GM19397 (cell line): ENCODE data around the gene UBE2F.
"Not testable (repeated sequence)": the region's sequence is repeated elsewhere in the genome, so short reads cannot be mapped to it uniquely, and the experiment has no call there.

Experiments
- ATAC-seq: cut with Tn5 transposase; IDR thresholded peaks from one replicate; pipeline ENCODE4 v1.9.1; 2021; ENCODE audit warnings: mild to moderate bottlenecking, moderate library complexity; ENCODE audit not compliant: unreplicated experiment

The UBE2F gene

DNA sequence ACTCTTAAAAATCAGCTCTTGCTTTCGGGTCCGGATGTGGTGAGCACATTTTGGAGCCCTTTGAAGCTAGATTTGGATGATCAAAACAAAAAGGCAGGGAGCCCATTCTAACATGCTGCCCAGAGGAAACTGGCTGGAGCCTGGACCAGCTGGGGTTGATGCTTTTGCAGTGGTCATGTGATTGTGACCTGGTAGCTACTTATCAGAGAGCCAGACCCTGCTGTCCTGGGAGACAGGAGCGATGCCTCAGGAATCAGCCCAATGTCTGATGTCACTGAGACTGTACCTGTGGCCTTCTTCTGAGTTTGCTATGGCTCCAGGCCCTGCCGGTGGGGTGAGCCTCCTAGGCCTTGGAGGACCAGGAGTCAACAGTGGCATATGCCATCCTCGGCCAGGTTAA, 75.3 kb downstream of the UBE2F start:
- no peak for ATAC-seq

DNA sequence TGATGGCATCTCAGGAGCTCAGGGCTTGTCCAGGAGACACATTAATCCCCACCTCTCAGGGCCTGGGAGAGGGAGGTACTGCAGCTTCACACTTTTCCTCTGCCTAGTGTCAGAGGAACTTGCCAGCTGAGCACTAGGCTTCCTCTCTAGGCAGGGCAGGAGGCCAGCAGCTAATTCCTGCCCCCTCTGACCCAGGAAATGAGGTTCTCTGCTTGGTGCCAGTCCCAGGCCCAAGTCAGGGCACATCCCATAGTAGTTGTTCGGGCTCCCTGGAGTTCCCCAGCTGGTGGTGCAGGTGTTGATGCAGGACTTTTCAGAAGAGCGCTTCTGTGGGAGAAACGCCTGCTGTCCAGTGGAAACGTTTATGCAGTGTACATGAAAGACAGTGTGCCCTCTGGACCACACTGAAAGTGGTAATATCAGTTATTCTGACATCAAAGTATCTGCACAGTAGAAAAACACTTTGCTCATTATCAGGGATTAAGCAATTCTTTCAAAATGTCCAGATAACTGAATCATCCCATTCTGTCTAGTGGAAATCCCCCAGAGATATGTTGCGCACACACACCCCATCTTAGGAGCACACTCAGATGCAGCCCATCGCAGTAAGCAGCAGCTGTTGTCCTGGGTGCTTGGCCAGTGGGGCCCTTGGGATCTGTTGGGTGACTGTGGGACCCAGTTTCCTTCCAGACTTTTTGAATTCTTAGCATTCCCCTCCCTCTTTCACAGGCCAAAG, 76.2 kb downstream of the UBE2F start:
- no peak for ATAC-seq

DNA sequence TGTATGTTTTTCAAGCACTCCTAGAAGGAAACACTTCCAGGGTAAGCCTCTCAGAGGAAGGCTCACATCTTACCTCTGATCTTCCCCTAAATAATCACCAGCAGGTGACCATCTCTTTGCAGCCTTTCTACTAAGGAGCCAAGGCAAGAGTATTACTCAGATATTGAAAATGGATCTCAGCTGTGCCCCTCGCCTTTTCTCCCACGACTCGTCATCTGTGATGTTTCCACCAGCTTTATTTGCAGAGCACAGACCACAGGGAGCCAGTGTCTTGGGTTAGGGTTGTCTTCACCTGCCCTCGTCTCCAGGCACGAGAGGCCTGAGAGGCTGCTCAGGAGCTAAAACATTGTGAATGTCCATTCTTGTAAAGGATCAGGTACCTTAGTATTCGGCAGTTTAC, 77.0 kb downstream of the UBE2F start:
- no peak for ATAC-seq

DNA sequence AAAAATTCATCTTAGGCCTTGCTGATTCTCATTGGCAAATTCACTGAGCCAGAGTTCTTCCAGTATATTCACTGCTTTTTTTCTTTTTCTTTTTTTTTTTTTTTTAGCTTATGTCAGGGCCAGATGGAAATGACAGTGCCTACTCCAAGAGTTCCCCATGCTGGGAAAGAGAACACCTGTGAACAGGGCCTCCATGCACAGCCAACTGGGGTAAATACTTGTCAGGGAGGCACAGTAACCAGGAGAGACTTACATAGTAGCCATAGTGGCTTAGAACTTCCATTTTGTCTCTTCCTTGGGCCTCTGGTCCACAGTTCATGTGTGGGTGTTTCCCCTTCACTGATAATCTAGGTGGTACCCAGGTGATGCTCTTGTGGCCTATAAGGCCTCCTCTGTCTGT, 78.8 kb downstream of the UBE2F start:
- no peak for ATAC-seq

DNA sequence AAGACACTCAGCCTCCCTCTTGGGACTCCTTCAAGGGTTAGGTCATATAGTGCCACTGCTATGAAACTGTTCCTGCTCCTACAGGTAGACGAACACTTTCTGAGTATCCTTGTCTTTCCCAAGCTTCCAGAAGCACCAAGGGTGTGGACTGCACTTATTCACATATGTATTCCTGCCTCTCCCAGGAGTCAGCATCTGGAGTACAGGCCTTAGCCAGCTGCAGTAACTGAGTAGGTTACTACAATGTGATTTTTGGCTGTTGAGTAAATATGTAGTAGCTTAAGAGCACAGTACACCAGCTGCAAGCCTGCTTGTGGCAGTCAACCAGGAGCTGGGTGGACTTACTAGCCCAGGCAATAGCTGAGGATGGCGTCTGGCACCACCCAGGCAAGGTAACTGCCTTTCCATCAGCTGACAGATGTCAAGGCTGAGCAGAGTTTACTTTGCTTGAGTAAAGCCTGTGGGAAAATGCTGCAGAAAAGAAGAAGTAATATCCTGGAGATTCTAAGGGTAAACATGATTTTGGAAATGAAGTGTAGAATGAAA, 80.0 kb downstream of the UBE2F start:
- ATAC-seq, result no peak

DNA sequence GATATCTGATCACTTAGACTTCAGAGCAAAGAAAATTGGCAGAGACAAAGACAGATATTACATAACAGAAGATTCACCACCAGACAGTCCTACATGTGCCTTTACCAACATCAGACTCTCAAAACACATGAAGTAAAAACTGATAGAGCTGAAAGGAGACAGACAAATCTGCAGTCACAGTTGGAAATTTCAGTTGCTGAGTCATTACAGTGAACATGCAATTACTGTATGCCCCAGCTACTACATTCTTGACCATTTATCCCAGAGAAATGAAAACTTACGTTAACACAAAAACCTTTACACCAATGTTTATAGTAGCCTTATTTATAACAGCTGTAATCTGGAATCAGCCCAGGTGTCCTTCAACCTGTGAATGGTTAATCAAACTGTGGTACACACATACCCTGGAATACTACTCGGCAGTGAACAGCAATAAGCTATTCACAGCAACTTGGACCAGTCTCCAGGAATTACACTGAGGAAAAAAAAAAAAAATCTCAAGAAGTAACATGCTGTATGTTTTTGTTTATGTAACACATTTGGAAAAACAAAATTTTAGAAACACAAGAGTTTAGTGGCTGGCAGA, 86.5 kb downstream of the UBE2F start:
- ATAC-seq, result no peak

DNA sequence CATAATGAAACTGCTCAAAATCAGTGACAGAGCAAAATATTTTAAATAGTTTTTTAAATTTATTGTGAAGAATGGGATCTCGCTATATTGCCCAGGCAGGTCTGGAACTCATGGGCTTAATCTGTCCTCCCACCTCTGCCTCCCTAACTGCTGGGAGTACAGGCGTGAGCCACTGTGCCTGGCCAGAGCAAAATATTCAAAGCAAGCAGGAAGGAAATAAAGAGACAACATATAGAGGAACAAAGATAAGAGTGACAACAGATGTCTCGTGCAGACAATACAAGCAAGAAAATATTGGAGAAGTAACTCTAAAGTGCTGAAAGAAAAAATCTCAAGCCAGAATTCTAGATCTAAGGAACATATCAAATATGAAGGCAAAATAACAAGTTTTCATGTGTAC, 89.0 kb downstream of the UBE2F start:
- ATAC-seq, result no peak

DNA sequence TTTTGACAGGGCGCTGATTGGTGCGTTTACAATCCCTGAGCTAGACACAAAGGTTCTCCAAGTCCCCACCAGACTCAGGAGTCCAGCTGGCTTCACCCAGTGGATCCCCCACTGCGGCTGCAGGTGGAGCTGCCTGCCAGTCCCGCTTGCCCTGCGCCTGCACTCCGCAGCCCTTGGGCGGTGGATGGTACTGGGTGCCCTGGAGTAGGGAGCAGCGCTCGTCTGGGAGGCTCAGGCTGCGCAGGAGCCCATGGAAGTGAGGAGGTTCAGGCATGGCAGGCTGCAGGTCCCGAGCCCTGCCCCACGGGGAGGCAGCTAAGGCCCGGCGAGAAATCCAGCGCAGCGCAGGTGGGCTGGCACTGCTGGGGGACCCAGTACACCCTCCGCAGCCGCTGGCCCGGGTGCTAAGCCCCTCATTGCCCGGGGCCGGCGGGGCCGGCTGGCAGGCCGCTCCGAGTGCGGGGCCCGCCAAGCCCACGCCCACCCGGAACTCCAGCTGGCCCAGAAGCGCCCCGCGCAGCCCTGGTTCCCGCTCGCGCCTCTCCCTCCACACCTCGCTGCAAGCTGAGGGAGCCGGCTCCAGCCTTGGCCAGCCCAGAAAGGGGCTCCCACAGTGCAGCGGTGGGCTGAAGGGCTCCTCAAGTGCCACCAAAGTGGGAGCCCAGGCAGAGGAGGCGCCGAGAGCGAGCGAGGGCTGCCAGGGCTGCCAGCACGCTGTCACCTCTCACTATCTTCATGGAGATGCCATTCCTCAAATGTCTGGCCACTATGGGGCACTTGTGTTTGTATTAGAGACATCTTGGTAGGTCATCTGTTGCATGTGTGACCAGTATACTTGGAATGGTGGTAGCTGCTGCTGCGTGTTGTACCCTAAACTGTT, 91.1 kb downstream of the UBE2F start:
- not testable (repeated sequence) for ATAC-seq

DNA sequence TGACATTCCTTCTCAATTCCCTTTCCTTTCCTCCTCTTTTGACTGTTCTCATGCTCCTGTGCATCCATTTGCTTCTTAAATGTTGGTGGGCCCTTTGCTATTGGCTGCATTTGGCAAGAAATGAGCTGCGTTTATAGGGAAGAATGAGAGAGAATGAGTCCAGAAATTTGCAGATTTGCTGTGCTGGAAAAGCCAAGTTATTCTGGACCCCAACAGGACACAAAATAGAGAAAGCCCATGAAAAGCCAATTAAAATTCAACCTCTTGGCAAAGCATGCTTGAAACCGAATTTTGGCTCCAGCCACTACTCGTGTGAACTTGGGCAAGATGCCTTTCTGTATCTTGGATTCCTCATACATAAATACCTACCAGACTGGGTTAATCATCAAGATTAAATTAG, 92.7 kb downstream of the UBE2F start:
- no peak for ATAC-seq

DNA sequence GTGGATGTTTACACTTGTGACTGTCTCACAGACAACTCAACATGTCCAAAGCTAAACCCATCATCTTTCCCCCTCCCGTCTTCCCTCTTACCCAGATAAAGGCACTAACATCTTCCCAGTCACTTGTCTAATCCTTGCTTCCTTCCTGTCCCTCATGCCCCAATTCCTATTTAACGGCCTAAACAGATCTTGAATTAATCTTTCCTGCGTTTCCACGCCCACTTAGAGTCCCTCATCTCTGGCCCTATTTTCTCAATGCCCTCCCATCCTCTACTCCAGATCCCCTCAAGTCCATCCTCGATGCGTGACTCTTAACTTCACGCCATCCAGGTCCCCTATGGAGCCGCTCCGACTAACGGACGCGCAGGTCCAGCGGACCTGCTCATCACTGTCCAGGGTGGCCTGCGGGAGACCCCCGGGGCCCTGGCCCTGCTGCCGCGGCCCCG, 93.3 kb downstream of the UBE2F start:
- ATAC-seq, result no peak

DNA sequence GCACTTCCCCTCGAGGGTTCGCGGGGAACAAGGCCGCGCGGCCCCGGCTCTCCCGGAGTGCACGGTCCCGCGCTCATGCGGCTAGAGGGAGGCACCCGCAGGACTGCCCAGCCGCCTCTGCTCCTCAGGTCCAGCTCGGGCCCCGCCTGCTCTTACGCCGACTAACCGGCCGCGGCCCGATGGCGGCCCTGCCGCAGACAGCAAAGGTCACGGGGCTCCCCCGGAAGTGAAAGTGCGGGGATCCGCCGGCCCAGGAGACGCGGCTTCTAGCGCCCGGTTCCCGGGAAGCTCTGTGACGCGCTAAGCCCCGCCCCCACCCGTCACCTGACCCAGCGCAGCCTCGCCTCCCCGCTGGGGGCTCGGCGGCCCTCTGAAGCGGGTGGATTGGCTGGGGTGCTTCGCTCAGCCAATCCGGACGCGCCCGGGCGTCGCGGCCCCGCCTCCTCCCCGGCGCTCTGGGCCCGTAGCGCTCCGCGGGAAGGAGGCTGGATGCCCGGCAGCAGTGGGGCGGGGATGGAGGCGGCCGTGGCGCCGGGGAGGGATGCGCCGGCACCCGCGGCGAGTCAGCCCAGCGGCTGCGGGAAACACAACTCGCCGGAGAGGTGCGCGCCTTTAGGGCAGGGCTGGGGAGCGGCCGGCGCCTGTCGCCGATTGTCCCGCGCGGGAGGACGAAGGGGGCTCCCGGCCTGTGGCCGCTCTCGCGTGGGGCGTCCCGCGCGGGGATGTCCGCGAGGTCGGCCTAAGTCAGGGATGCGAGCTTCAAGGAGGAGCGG, 93.9 kb downstream of the UBE2F start, which contains the start of gene SCLY:
Gene SCLY (plus strand): TSS at position 460 of the 773 bp plus-strand sequence. CDS start 54 bp downstream, at position 514.
- peak; percentile 95 for ATAC-seq

DNA sequence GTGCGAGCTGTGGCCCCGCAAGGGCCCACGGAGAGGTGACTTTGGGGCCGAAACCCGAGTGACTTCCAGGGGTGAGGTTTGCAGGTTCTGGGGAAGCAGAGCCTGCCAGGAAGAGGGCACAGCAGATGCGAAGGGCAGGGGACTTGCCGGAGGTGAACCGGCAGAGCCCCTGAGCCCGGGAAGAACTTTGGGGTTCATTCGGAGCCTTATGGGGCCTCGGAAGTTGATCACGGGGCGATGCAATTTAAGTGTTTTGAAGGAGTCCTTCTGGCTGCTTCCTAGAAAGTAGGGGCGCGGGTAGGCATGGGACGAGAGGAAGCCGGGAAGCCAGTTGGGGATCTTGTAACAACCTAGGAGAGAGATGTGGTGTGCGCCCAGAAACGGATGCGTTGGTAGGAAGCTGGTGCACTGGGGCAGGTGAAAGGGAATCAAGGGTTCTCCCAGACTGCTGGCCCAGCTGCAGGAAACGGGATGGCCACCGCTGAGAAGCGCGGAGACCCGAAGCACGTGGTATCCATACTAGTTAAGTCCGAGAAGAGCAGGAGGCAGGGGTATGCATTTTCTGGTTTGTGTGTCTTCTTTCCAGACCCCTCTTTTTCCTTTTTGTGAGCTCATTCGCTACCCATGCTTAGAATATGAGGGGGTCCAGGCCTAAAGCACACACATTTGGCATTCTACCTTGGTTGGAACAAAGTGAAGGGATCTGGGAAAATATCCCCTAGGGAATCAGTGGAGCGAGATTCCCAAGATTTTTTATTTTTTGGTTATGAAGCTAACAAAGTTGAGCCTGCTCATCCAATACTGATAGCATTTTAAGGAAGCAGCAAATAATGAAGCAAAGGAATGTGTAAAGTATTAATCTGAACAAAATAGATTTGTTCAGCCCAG, 94.7 kb downstream of the UBE2F start:
- ATAC-seq, result peak; percentile 7

DNA sequence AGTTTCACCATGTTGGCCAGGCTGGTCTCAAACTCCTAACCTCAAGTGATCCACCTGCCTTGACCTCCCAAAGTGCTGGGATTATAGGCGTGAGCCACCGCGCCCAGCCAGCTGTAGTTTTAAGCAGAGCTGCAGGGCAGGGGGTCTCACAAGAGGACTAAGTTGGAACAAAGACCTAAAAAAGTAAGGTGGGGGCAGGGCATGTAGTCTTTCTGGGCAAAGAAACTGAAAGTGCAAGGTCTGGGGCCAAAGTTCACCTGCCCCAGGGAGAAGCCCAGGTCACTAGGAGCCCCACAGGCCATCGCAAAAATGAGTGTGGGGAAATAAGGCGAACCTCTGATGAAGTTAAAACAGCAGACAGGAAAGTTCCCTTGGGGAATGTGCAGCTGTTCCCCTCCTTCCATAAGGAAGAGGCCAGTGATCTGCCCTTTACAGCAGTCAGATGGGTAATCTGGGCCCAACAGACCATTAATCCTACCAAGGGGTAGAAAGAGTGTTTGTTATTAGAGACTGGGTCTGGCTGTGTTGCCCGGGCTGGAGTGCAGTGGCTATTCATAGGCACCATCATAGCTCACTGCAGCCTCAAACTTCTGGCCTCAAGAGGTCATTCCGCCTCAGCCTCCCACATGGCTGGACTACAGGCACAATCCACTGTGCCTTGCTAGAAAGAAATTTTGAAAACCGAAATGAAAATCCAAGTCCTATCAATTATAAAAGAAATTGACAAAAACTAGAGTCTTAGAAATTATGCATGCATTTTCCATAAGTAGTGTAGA, 96.8 kb downstream of the UBE2F start:
- no peak for ATAC-seq

DNA sequence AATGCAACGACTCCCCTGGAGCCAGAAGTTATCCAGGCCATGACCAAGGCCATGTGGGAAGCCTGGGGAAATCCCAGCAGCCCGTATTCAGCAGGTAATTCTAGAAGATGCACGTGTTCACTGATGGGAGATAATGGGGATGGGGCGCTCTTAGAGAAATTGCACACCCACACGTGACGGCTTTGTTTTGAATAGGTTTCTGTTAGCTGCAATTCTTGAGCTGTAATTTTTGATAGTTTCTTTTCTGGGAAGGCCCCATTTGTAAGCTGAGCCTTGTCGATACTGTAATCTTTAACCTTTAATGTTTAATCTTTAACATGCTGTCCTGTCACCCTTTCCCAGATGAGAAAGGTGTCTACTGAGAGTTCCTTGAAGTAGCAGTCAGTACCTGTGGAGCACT, 97.6 kb downstream of the UBE2F start:
- no peak for ATAC-seq

DNA sequence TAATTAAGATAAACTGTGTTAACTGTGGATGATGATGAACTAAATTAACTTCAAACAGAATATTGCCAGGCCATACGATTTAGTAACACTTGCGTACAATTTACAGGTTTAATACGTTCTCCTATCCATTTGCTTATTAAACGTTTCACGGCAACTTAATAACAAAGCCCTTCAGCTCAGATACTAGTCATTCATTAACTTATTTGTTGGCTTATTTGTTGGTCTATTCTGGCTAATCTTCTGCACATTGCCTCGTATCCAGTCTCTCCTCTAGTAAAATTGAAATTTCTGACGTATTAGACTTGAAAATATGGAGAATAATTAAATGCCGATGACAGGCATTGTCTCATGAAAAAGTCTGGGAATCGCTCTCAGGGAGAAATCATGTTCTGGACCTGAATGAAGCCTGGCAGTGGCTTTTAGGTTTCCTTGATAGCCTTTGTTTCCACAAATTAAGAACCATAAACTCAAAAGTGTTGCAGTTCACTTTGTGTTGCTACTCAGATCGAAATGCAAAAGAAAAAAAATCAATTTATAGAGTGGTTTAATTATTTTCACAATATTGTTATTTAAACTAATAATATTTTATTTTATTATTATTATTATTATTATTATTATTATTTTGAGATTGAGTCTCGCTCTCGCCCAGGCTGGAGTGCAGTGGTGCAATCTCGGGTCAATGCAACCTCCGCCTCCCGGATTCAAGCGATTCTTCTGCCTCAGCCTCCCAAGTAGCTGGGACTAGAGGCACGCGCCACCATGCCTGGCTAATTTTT, 98.4 kb downstream of the UBE2F start:
- no peak for ATAC-seq

DNA sequence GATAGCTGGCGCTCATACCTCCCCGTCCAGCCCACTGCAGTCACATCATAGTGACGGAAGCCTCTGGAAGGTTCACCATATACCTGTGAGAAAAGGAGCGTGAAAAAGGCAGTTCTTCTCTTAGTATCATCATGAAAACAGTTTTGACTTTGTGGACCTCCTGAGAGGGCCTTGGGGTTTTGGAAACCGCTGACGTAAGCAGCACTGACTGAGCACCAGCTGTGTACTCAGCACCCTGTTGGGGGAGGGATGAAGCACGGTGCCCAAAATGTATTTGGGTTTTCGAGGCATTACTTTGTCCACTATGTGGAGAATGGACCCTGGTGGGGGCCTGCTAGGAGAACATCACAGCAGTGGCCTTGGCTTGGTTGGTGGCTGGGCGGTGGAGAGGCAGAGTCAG, 99.4 kb downstream of the UBE2F start:
- ATAC-seq, result no peak

DNA sequence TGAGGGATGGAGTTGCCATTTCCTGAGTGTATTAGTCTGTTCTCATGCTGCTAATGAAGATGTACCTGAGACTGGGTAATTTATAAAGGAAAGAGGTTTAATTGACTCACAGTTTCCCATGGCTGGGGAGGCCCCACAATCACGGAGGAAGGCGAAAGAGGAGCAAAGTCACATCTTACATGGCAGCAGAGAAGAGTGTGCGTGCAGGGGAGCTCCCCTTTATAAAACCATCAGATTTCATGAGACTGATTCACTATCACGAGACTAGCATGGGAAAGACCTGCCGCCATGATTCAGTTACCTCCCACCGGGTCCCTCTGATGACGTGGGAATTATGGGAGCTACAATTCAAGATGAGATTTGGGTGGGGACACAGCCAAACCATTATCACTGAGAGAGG, 99.9 kb downstream of the UBE2F start:
- not testable (repeated sequence) for ATAC-seq

DNA sequence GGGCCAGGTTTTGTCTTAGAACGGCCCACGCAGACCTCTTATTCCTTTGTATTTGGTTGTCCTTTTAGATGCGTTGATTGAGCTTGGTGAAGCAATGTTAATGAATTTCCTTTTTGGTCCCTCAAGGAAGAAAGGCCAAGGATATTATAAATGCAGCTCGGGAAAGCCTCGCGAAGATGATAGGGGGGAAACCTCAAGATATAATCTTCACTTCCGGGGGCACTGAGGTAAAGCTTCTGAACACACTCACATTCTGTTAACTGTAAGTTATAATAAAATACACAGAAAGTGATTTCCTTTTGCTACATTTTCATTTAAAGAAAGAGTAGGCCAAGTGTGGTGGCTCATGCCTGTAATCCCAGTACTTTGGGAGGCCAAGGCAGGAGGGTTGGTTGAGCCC, 101.1 kb downstream of the UBE2F start:
- no peak for ATAC-seq
